WI38 (cell line): ENCODE measurements around the gene IRF1.

Experiments
- H3K4me3 ChIP-seq: 2 replicates; pipeline ENCODE4 v1.5.1; 2011; ENCODE audit warnings: low read depth, mild to moderate bottlenecking, control low read depth, low read length
- CTCF ChIP-seq: IDR thresholded peaks from 2 replicates; pipeline ENCODE4 v1.5.1; 2012; ENCODE audit warnings: low read depth, mild to moderate bottlenecking, control low read depth, low read length

Gene IRF1

GRCh38 chr5:132496191-132496630 lies 5.6 kb upstream of the IRF1 start:
- peak overlapping the region; percentile 71 for H3K4me3 ChIP-seq
- TF ChIP-seq CTCF, result no peak

- H3K4me3 ChIP-seq, result peak overlapping the region; percentile 71
- TF ChIP-seq CTCF, result no peak
Measured at GRCh38 chr5:132495667-132496190, 5.2 kb upstream of the IRF1 start.

GRCh38 chr5:132493821-132494220 lies 3.2 kb upstream of the IRF1 start:
- no peak for TF ChIP-seq CTCF

GRCh38 chr5:132493241-132493640 lies 2.7 kb upstream of the IRF1 start:
- TF ChIP-seq CTCF, result no peak
- H3K4me3 ChIP-seq, result no peak overlapping the region

More at GRCh38 chr5:132493821-132494220, 3.2 kb upstream of the IRF1 start:
- no peak overlapping the region for H3K4me3 ChIP-seq

GRCh38 chr5:132492386-132493125 lies 2.0 kb upstream of the IRF1 start:
- TF ChIP-seq CTCF, result no peak
- no peak overlapping the region for H3K4me3 ChIP-seq

- TF ChIP-seq CTCF, result no peak
- peak overlapping the region; percentile 50 for H3K4me3 ChIP-seq
Measured at GRCh38 chr5:132491368-132492364, 1.1 kb upstream of the IRF1 start.
